GM23338 (cell line): ENCODE measurements around the gene ITGA2.

Experiments
- CREB1 ChIP-seq: fragments of 250-450 bp; sonication (Bioruptor Pico); IDR thresholded peaks from 2 replicates; pipeline ENCODE4 v1.5.0; 2020; ENCODE audit warnings: low read depth, mild to moderate bottlenecking, moderate library complexity
- CTCF ChIP-seq, 2 experiments: fragments of 200-600 bp in 1 of 2; sonication (generic) in 1 of 2; conservative IDR thresholded peaks; 2 replicates each; pipeline versions ENCODE4 v1.5.1 to v1.6.1; 2016 to 2017; ENCODE audit warnings: antibody characterized with exemption in 2 of 2, low read depth in 2 of 2, mild to moderate bottlenecking in 2 of 2, moderate library complexity in 1 of 2
- EZH2 ChIP-seq: fragments of 200-600 bp; sonication (generic); IDR thresholded peaks from one replicate; pipeline ENCODE4 v1.8.0; 2017; ENCODE audit warnings: antibody characterized with exemption, mild to moderate bottlenecking, low read depth; ENCODE audit not compliant: unreplicated experiment
- EZH2phosphoT487 ChIP-seq: fragments of 200-600 bp; sonication (generic); IDR thresholded peaks from one replicate; pipeline ENCODE4 v1.8.1; 2018; ENCODE audit warnings: antibody characterized with exemption; ENCODE audit not compliant: unreplicated experiment
- JUNB ChIP-seq: IDR thresholded peaks from one replicate; pipeline ENCODE4 v1.6.1; 2016; ENCODE audit warnings: antibody characterized with exemption; ENCODE audit not compliant: unreplicated experiment
- NANOG ChIP-seq: IDR thresholded peaks from 2 replicates; pipeline ENCODE4 v1.6.1; 2016; ENCODE audit warnings: antibody characterized with exemption, borderline replicate concordance
- POLR2AphosphoS5 ChIP-seq: IDR thresholded peaks from 2 replicates; pipeline ENCODE4 v1.6.1; 2016; ENCODE audit warnings: antibody characterized with exemption, low read depth
- STAT1 ChIP-seq: IDR thresholded peaks from one replicate; pipeline ENCODE4 v1.6.1; 2016; ENCODE audit warnings: antibody characterized with exemption; ENCODE audit not compliant: unreplicated experiment
- ZNF114 ChIP-seq: fragments of 250-450 bp; sonication (Bioruptor Pico); IDR thresholded peaks from 2 replicates; pipeline ENCODE4 v1.5.0; 2020; ENCODE audit warnings: mild to moderate bottlenecking, moderate library complexity
- ZNF331 ChIP-seq: fragments of 250-450 bp; sonication (Bioruptor Pico); IDR thresholded peaks from 2 replicates; pipeline ENCODE4 v1.5.0; 2020; ENCODE audit warnings: low read depth, mild to moderate bottlenecking, moderate library complexity
- TF ChIP-seq, protein P1 (sequence below): IDR thresholded peaks from 2 replicates; pipeline ENCODE4 v1.6.1; 2016; ENCODE audit warnings: antibody characterized with exemption
- TF ChIP-seq, protein P2 (sequence below): IDR thresholded peaks from one replicate; pipeline ENCODE4 v1.6.1; 2018; ENCODE audit warnings: antibody characterized with exemption; ENCODE audit not compliant: unreplicated experiment

DNA sequence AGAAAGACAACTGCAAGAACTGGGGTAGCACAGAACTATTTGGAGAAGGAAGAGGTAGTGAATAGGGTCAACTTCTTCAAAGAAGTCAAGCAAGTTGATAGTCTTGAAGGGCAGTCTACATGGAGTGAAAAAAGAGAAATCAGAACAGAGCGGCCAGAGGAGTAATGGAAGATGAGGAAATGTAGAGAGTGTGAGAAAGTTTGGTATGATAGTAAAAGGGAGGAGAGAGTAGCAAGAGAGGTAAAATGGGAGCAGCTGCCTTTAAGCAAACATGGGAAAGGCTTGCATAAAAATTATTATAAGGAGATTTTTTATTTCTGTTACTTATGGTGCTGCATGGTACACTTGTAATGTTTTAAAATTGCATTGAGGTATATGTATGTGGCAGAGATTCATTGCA is 6.8 kb downstream of the ITGA2 start:
- no peak for TF ChIP-seq EZH2
- no peak for TF ChIP-seq CTCF (conservative IDR thresholded peaks at IDR 0.05; ENCODE audit: low read depth in 2 of 2)
- TF ChIP-seq, protein P1, sequence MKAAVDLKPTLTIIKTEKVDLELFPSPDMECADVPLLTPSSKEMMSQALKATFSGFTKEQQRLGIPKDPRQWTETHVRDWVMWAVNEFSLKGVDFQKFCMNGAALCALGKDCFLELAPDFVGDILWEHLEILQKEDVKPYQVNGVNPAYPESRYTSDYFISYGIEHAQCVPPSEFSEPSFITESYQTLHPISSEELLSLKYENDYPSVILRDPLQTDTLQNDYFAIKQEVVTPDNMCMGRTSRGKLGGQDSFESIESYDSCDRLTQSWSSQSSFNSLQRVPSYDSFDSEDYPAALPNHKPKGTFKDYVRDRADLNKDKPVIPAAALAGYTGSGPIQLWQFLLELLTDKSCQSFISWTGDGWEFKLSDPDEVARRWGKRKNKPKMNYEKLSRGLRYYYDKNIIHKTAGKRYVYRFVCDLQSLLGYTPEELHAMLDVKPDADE, result no peak
- TF ChIP-seq POLR2AphosphoS5, result no peak
- TF ChIP-seq EZH2phosphoT487, result no peak
- TF ChIP-seq ZNF331, result no peak
- TF ChIP-seq JUNB, result no peak
- no peak for TF ChIP-seq ZNF114 (CRISPR knock-in tag)
- no peak for TF ChIP-seq CREB1 (CRISPR knock-in tag)
- TF ChIP-seq, protein P2, sequence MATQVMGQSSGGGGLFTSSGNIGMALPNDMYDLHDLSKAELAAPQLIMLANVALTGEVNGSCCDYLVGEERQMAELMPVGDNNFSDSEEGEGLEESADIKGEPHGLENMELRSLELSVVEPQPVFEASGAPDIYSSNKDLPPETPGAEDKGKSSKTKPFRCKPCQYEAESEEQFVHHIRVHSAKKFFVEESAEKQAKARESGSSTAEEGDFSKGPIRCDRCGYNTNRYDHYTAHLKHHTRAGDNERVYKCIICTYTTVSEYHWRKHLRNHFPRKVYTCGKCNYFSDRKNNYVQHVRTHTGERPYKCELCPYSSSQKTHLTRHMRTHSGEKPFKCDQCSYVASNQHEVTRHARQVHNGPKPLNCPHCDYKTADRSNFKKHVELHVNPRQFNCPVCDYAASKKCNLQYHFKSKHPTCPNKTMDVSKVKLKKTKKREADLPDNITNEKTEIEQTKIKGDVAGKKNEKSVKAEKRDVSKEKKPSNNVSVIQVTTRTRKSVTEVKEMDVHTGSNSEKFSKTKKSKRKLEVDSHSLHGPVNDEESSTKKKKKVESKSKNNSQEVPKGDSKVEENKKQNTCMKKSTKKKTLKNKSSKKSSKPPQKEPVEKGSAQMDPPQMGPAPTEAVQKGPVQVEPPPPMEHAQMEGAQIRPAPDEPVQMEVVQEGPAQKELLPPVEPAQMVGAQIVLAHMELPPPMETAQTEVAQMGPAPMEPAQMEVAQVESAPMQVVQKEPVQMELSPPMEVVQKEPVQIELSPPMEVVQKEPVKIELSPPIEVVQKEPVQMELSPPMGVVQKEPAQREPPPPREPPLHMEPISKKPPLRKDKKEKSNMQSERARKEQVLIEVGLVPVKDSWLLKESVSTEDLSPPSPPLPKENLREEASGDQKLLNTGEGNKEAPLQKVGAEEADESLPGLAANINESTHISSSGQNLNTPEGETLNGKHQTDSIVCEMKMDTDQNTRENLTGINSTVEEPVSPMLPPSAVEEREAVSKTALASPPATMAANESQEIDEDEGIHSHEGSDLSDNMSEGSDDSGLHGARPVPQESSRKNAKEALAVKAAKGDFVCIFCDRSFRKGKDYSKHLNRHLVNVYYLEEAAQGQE, result no peak
- TF ChIP-seq NANOG, result no peak
- no peak for TF ChIP-seq STAT1
